CD4-positive, alpha-beta T cell treated with Interleukin-21 for 1 hour (primary cell): Measurements from ENCODE around the gene ELOVL7.
"Not testable (repeated sequence)": the region's sequence is repeated elsewhere in the genome, so short reads cannot be mapped to it uniquely, and the experiment has no call there.

ENCODE experiments used
- DNase-seq: peaks from one replicate; pipeline ENCODE4 v3.0.0-alpha.2; 2020

ELOVL7 gene

GRCh38 chr5:60789551-60789950 lies 54.5 kb downstream of the ELOVL7 start:
- DNase-seq: no peak

GRCh38 chr5:60788863-60789513 lies 55.1 kb downstream of the ELOVL7 start:
- DNase-seq: no peak

- no peak for DNase-seq
Observed at GRCh38 chr5:60779466-60779865, 64.6 kb downstream of the ELOVL7 start.

GRCh38 chr5:60776343-60776742 lies 67.7 kb downstream of the ELOVL7 start:
- no peak for DNase-seq

- DNase-seq: no peak
Observed at GRCh38 chr5:60765019-60765709, 78.9 kb downstream of the ELOVL7 start.

- no peak for DNase-seq
Observed at GRCh38 chr5:60763061-60763460, 81.0 kb downstream of the ELOVL7 start.

GRCh38 chr5:60754495-60754894 lies 89.6 kb downstream of the ELOVL7 start:
- no peak for DNase-seq

- no peak for DNase-seq
Observed at GRCh38 chr5:60744682-60745081, 99.4 kb downstream of the ELOVL7 start.

- DNase-seq: no peak
Observed at GRCh38 chr5:60743511-60744314, 100.4 kb downstream of the ELOVL7 start.

GRCh38 chr5:60740322-60740721 lies 103.7 kb downstream of the ELOVL7 start:
- DNase-seq: no peak

- no peak for DNase-seq
Observed at GRCh38 chr5:60738933-60739332, 105.1 kb downstream of the ELOVL7 start.

- DNase-seq: no peak
Observed at GRCh38 chr5:60738461-60738860, 105.6 kb downstream of the ELOVL7 start.

GRCh38 chr5:60730858-60731257 lies 113.2 kb downstream of the ELOVL7 start:
- DNase-seq: not testable (repeated sequence)

- no peak for DNase-seq
Observed at GRCh38 chr5:60727033-60727679, 116.9 kb downstream of the ELOVL7 start.

- DNase-seq: no peak
Observed at GRCh38 chr5:60724126-60724525, 119.9 kb downstream of the ELOVL7 start.

- no peak for DNase-seq
Observed at GRCh38 chr5:60722416-60722815, 121.7 kb downstream of the ELOVL7 start.

GRCh38 chr5:60719329-60719728 lies 124.7 kb downstream of the ELOVL7 start:
- DNase-seq: no peak

- DNase-seq: no peak
Observed at GRCh38 chr5:60718166-60718892, 125.7 kb downstream of the ELOVL7 start.

- DNase-seq: not testable (repeated sequence)
Observed at GRCh38 chr5:60715201-60715928, 128.7 kb downstream of the ELOVL7 start.

- no peak for DNase-seq
Observed at GRCh38 chr5:60712950-60713349, 131.1 kb downstream of the ELOVL7 start.

- not testable (repeated sequence) for DNase-seq
Observed at GRCh38 chr5:60711892-60712291, 132.2 kb downstream of the ELOVL7 start.

GRCh38 chr5:60710362-60710761 lies 133.7 kb downstream of the ELOVL7 start:
- DNase-seq: no peak
